HG02798 (cell line): ENCODE measurements around the gene PLPP2.

ENCODE experiments used
- ATAC-seq: cut with Tn5 transposase; IDR thresholded peaks from one replicate; pipeline ENCODE4 v1.9.1; 2021; ENCODE audit warnings: mild to moderate bottlenecking; ENCODE audit not compliant: unreplicated experiment, poor library complexity

Gene PLPP2

DNA sequence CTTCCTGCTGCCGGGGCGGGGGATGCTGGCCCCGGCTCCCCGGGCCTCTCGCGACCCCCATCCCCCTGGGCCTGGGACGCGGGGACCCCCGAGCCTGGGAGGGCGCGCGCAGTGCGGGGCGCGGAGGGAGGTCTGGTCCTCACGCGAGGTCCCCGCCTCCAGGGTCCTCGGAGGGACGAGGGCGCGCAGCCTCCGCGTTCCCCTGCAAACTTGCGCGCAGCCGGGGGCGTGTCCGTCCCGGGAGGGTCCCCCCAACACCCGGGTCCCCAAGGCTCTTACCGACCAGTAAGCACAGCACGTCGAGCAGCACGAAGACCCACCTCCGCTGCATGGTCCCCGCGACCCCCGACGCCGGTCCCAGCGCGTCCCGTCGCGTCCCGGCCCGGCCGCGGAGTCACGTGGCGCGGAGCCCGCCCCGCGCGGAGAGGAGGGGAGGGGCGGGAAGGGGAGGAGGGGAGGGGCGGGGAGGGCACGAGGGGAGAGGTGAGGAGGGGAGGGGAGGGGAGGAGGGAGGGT, at the start of gene PLPP2:
TSS of gene PLPP2 (minus strand) at position 398 of the 516 bp plus-strand sequence. CDS start at position 331, 67 bp downstream.
- ATAC-seq, result no peak

- ATAC-seq, result no peak
Measured at GRCh38 chr19:340620-341385, 49.6 kb upstream of the PLPP2 start.

DNA sequence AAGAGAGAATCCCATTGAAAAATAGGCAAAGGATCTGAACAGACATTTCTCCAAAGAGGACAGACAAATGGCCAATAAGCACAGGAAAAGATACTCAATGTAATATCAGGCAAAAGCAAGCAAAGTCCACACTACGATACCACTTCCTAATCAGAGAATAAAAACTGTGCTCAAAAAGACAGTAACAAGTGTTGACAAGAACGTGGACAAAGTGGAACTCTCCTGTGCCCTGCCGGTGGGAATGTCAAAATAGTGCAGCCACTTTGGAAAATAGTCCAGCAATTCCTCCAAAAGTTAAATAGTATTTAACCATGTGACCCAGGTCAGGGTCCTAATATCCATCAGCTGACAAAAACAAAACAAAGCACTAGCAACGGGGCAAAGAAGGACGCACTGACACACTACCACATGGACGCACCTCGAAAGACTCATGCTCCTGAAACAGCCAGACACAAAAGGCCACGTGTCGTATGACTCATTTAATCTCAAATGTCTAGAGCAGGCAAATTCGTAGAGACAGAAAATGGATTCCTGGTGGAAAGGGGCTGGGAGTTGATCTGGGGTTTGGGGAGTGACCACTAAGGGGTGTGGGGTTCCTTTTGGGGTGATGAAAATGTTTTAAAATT, 48.2 kb upstream of the PLPP2 start:
- ATAC-seq, result no peak

DNA sequence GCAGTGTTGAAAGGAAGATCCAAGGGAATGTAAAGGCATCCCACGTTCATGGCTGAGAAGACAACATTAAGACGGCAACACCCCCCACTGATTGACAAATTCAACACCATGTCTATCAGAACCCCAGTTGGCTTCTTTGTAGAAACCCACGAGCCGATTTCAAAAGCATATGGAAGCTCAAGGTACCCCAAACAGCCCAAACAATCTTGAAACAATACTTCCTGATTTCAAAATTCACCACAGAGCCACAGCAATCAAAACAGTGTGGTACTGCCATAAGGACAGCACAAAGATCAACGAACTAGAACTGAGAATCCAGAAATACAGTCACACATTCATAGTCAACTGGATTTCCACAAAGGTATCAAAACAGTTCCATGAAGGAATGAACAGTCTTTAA, 47.2 kb upstream of the PLPP2 start:
- no peak for ATAC-seq

- ATAC-seq, result no peak
Measured at GRCh38 chr19:336067-336614, 44.9 kb upstream of the PLPP2 start.

DNA sequence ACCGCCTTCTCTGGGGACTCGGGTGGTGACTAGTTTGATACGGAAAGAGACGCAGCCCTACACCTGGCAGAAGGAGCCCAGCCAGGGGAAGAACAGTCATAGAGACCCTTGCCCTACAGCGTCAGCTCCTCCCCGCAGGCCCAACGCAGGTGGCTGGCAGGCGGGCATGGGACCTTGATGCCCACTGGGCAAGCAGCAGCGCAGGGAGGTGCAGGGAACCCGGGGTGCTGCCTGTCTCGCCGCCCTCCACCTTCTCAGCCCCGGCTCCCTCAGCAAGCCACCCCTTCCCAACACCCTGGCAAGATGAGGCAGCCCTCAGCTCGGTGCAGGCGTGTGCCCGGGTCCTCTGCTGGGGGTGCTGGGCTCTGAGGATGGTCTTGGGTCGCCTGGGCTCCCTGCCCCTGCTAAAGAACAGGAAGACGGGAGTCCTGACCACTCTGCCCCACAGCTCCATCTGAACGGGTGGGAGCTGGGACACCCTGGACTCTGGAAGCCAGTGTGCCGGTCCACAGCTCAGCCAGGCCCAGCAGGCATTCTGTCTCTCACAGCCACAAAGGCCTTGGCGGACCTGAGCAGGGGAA, 44.4 kb upstream of the PLPP2 start:
- ATAC-seq, result no peak

GRCh38 chr19:335072-335471, 43.9 kb upstream of the PLPP2 start:
- ATAC-seq, result no peak

DNA sequence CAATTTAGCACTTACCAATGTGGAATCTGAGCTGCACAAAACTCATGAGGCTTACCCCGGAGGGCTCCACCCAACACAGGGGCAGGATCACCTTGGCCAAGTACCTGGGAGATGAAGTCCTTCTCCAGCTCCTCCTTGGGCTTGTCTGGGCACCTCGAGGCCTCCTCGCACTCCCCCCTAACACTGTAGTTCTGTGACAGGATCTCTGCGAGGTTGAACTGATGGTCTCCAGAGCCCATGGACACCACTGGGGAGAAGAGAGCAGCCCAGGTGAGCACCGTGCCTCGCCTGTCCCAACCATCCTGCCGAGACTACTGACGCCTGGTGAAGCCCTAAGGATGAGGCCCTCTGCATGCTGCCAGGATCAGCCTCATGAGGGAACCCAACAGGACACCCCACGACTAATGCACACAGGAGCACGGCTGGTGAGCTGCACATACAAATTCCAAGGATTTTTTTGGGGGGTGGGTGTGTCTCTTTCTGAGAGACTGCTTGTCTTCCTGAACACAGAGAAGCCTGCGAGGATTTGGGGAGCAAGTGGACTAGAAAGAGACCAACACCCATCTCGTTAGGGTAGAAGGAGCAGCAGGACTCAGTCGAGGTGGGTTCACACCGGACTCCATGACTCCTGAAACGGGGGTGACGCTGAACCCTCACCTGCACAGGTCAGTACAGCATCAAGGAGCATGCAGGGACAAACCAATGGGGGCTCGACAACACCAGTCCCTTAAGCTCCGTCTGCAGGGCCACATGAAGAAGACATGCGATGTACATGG, 43.3 kb upstream of the PLPP2 start:
- no peak for ATAC-seq

GRCh38 chr19:330503-330902, 39.3 kb upstream of the PLPP2 start:
- ATAC-seq, result no peak

DNA sequence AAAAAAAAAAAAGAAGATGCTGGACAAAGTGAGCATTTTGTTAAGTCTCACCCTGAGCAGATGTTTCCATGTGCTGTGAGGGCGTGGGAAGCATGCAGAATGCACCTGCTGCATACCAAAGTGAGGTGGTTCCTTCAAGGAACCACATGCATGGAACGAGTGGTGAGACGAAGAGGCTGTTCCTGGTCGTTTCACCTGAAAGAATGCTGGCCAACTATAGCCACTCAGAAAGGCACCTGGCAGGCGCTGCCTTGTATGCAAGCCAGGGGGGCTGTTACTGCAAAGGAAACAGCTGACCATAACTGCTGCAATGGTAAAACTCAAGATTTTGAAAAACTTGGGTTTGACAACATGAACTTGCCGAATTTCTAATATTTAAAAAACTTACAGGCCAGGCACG, 38.7 kb upstream of the PLPP2 start:
- no peak for ATAC-seq

DNA sequence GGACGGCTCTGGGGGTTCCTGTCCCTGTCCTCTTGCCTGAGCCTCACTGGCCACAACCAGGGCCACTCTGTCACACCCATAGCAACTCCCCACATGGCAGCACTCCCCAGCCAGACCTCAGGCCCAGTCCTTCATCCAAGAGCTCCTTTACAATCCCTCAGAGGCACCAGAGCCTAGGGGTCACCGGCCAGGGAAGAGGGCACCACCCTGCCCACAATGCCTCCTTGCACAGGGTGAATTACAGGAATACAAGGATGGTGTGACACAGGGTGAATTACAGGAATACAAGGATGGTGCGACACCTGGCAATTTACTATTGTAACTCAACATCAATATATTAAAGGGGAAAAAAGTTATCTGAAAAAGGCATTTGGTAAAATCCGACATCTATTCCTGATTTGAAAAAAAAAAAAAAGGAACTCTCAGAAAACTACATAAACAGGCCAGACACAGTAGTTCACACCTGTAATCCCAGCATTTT, 36.9 kb upstream of the PLPP2 start:
- no peak for ATAC-seq

DNA sequence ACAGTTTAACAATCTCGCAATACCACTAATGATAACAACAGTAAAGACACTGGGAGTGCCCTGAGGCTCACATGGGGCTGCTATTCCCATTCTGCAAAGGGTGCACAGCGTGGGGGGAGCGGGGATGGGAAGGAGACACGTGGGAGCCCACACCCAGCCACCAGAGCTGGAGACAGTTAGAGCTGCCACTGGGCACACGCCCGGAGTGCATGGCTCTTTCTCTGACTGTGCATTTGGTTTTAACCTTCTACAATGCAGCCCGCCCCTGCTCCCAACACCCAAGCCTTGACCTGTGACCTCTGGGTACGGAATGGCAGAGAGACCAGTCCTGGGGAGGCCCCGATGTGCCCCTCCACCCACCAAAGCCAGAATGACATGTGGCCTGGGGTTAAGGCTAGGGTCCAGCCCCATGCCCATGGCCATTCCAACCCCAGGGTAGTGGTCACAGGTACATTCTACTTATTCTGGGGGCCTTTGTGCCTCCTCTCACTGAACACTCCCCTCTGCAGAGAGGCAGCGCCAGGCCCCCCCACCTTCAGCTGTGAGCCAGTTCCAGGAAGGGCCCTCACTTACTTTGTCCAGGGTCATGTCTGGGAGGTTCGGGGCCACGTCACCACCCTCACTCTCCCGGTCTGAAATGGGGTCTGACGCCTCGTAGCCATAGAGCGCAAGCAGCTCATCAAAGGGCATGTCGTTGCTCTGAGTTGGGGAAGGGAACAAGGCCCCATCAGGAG, 36.3 kb upstream of the PLPP2 start:
- ATAC-seq, result no peak

- ATAC-seq, result no peak
Measured at GRCh38 chr19:326871-327270, 35.7 kb upstream of the PLPP2 start.

- ATAC-seq, result no peak
Measured at GRCh38 chr19:325937-326565, 34.8 kb upstream of the PLPP2 start.

DNA sequence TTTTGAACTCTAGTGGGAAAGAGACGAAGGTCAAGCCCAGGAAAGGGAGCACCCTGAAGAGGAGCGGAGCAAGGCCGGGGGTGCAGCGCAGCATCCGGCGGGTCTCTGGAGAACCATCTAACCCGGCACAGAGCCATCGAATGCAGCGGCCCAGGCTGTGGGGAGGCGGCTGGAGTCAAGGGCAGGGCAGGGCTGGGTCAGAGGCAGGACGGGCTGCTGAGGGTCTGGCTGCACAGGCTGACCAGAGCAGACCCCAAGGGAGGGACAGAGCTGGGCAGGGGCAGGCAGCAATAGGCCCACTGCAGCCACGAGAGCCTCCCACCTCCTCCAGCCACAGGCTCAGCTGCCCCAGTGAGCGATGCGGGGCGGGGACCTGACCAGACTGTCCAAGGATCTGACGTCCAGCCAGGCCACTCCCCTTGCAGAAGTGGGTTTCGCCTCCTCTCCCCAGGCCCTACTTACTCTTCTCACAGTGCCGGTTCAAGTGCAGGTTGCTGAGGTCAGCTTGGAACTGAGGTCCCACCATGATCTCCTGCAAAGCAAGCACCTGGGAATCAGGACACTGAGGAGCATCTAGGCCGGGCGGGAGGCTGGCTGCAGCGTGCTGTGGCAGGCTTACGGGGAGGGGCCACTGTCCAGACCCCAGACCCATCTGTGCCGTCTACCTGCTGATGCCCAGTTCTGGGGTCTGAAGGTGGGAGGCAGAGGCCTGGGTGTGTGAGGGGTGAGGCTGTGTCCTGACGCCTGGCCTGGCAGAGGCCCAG, 34.2 kb upstream of the PLPP2 start:
- no peak for ATAC-seq

DNA sequence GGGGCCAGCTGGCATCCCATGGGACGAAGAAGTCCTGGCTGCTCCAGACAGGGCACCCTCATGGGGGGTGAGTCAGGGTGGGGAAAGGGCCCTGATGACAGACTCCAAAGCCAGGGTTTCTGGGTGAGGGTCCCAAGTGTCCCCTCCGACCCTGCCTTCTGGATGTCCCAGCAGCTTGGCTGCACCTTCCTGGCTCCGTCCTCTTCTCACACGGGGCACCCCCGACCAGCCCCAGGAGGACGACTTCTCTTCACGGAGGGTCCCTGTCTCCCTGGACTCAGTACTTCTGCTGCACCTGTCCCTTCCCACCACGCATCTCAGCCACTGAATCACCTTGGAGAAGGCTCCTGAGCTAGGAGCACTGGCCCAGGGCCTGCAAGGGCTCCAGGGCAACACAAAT, 33.5 kb upstream of the PLPP2 start:
- ATAC-seq, result no peak

- no peak for ATAC-seq
Measured at GRCh38 chr19:322616-323015, 31.4 kb upstream of the PLPP2 start.

- ATAC-seq, result no peak
Measured at GRCh38 chr19:318509-318774, 27.2 kb upstream of the PLPP2 start.
